Urothelium cell line (cell line): Measurements from ENCODE around the gene CDYL.

Source experiments
- DNase-seq: peaks from one replicate; pipeline ENCODE4 v3.0.0; 2011; ENCODE audit warnings: low spot score, mixed read lengths
- FAIRE-seq: peaks from 2 replicates; lab custom pipeline; 2011; peaks lifted over from hg19 to GRCh38; lab: Jason Lieb, UNC

The CDYL gene

DNA sequence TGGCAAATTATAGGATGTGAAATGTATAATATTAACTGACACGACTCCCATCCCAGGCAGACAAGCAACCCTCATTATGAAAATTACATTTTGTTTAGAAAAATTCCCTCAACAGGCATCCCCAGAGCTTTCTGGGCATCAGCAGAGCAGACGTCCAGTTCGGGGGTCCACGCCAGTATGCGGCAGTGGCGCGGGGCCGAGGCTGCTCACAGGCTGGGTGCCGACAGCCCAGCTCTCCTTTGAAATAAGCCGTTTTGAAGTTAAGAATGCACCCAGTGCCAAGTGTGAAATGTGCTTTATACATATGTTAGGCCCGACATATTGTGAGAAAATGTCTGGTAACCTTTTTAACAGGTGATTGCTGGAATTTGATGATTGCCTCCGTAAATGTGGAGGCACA lies 177.2 kb downstream of the CDYL start:
- DNase-seq = no peak
- no peak for FAIRE-seq

DNA sequence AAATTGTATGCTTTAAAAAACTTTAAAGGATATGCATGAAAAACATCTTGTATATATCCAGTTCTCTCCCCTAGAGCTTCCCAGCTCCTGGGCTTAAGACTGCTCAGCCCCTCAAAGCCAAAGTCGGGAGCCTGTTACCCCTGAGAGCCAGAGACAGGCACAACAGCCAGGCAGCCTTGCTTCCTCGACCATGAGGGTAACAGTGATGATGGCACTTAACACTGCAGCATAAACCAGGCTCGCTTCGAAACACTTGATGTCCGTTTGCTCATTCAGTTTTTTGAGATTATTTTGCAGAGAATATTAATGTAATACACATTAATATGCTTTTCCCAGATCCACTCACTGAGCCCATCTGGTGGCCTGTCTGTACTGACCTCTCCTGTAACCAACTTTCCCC lies 180.4 kb downstream of the CDYL start:
- FAIRE-seq = no peak
- DNase-seq = no peak

DNA sequence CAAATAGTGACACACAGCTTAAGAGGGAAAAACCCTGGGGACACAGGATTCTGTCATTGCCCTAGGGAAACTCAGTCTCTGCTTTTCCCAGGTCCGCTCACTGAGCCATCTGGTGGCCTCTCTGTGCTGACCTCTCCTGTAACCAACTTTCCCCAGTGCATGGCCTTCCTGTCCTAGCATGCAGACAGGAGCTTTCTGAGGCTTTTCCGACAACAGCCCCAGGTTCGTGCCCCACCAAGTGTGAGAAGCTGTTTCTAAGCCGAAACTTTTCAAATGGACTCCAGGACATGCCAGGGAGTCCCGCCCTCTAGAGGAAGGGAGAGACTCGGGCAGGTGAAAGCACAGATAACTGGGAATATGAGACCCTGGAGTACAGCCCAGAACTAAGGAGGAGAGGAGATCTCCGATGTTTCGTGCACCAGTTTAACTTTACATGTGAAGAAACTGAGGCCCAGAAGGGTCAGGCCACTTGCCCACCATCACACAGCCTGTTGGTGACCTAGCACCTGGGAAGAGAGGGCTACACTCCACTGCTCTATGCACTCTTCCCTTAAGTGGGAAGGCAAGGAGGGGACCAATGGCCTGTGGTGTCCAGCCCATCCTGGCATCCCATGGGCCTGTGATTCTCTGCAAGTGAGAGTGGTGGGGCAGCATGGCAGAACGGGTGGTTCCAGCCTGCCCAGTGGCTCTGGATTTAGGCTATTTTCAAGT lies 181.5 kb downstream of the CDYL start:
- no peak for DNase-seq
- no peak for FAIRE-seq

DNA sequence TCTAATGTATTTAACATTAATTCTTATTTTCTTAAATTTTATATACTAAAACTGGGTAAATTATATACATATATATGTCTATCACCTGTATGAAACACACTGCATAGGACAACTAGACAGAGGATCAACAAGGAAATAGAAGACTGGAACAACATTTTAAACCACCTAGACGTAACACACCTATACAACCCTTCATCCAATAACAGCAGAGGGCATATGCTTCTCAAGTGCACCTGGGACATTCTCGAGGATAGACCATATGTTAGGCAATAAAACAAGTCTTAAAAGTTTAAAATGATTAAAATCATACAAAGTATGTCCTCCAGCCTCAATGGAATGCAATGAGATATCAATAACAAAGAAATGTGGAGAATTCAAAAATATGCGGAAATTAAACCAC lies 182.4 kb downstream of the CDYL start:
- no peak for FAIRE-seq
- no peak for DNase-seq

- FAIRE-seq (no peak), DNase-seq (no peak)
These were observed 185.3 kb downstream of the CDYL start for GRCh38 chr6:4961322-4962168.

GRCh38 chr6:4962905-4963304 lies 186.7 kb downstream of the CDYL start:
- DNase-seq (no peak), FAIRE-seq (no peak)

GRCh38 chr6:4964675-4965561 lies 188.7 kb downstream of the CDYL start:
- FAIRE-seq = no peak
- no peak for DNase-seq

GRCh38 chr6:4965562-4966389 lies 189.6 kb downstream of the CDYL start:
- no peak for FAIRE-seq
- DNase-seq = no peak

- FAIRE-seq (no peak), DNase-seq (no peak)
These were observed 191.3 kb downstream of the CDYL start for GRCh38 chr6:4967301-4968030.

GRCh38 chr6:4969609-4970285 lies 193.5 kb downstream of the CDYL start:
- DNase-seq (no peak), FAIRE-seq (no peak)

DNA sequence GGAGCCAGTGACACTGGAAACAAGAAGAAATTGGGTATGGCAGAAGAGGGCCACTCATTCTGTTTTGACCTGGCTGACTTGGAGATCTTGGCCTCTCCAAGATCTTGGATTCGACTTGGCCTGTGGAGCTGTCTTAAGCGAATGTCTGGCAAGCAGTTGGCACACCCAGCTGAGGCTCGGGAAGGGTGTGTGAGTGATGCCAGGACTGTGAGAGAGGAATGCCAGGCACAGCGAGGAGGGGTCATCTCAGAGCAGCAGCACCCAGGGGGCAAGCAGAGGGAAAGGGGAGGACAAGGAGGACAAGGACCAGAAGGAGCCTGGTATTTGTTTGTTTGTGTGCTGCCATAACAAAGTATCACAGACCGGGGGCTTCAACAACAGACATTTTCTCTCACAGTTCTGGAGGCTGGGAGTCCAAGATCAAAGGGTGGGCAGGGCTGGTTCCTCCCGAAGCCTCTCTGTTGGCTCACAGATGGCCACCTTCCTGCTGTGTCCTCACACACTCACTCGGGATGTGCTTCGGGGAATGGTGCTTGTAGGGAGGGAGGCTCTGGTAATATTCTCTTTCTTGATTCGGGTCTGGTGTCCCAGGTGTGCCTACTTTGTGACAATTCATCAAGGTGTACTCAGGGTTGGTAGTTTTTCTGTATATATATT lies 194.7 kb downstream of the CDYL start:
- DNase-seq (no peak), FAIRE-seq (no peak)

DNA sequence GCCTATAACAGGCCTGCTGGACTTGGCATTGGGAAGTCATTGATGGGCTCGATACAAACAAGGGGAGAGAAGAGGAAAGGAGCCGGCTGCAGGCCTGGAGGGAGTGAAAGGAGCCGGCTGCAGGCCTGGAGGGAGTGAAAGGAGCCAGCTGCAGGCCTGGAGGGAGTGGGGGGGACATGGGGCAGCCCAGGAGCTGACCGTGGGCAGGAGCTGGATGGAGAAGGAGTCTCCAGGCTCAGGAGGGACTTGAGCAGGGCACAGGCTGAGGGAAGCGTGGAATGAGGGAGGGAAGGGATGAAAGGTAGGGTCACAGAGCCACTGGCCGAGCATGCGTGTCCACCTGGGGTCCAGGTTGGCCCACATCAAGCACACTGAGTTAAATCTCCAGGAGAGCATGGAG lies 195.6 kb downstream of the CDYL start:
- FAIRE-seq (no peak), DNase-seq (no peak)

- no peak for DNase-seq
- FAIRE-seq = no peak
These were observed 196.2 kb downstream of the CDYL start for GRCh38 chr6:4972438-4972837.

- DNase-seq (no peak), FAIRE-seq (no peak)
These were observed 197.2 kb downstream of the CDYL start for GRCh38 chr6:4973415-4973814.

- no peak for DNase-seq
- FAIRE-seq = no peak
These were observed 198.0 kb downstream of the CDYL start for GRCh38 chr6:4973982-4974745.

- FAIRE-seq (no peak), DNase-seq (no peak)
These were observed 198.8 kb downstream of the CDYL start for GRCh38 chr6:4974962-4975361.

DNA sequence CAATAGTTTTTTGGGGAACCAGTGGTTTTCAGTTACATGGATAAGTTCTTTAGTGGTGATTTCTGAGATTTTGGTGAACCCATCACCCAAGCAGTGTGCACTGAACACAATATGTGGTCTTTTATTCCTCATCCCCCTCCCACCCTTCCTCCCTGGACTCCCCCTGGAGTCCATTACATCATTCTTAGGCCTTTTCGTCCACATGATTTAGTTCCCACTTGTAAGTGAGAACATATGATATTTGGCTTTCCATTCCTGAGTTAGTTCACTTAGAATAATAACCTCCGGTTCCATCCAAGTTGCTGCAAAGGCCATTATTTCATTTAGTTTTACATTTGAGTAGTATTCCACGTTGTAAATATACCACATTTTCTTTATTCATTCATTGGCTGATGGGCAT lies 199.3 kb downstream of the CDYL start:
- no peak for DNase-seq
- FAIRE-seq = no peak

DNA sequence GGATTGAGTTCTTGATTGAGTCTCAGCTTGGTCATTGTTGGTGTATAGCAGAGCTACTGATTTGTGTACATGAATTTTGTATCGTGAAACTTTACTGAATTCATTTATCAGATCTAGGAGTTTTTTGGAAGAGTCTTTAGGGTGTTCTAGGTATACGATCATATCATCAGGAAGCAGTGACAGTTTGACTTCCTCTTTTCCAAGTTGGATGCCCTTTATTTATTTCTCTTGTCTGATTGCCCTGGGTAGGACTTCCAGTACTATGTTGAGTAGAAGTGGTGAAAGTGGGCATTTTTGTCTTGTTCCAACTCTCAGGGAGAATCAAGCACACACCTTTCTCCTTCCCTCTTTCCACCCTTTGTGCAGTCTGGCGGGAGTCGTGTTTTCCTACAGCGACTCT lies 201.3 kb downstream of the CDYL start:
- DNase-seq (no peak), FAIRE-seq (no peak)
